ENCODE measurements around the gene RTN1.

RTN1 gene

GRCh38 chr14:59776468-59776867, 94.1 kb downstream of the RTN1 start:
- H3K4me1 ChIP-seq (ENCODE audit: control insufficient read depth, low read length) = no peaks in the 10 kb centered on the region

GRCh38 chr14:59772233-59772632, 98.3 kb downstream of the RTN1 start:
- H3K9me3 ChIP-seq (ENCODE audit: control insufficient read depth, insufficient read depth, low read length) = no peaks in the 10 kb centered on the region
- no peaks in the 10 kb centered on the region for H4K20me1 ChIP-seq (ENCODE audit: control insufficient read depth, insufficient read depth, low read depth, low read length)
- no peak for TF ChIP-seq EZH2phosphoT487 (IDR thresholded peaks at IDR 0.05; ENCODE audit: borderline replicate concordance, low read length)
- no peak for TF ChIP-seq CTCF (IDR thresholded peaks at IDR 0.05; ENCODE audit: low read depth, low read length, poor library complexity, severe bottlenecking)
- no peaks in the 10 kb centered on the region for H3K4me1 ChIP-seq (ENCODE audit: control insufficient read depth, low read length)
- no peaks in the 10 kb centered on the region for H3K9me2 ChIP-seq (replicated peaks; ENCODE audit: control insufficient read depth, low read length)
- no peaks in the 10 kb centered on the region for H3K27me3 ChIP-seq (ENCODE audit: control insufficient read depth, low read length)
- no peak overlapping the region for H3K4me3 ChIP-seq (ENCODE audit: low read length)
- H3K79me2 ChIP-seq (ENCODE audit: control insufficient read depth, low read length) = no peaks in the 10 kb centered on the region
- H3K27ac ChIP-seq (ENCODE audit: low read depth, low read length) = no peak overlapping the region
- no peaks in the 10 kb centered on the region for H3K36me3 ChIP-seq (ENCODE audit: control insufficient read depth, low read length)
- H3K4me2 ChIP-seq (ENCODE audit: low read length) = no peak overlapping the region
- H3F3A ChIP-seq (ENCODE audit: control insufficient read depth, insufficient read depth) = no peaks in the 10 kb centered on the region

More at GRCh38 chr14:59776468-59776867, 94.1 kb downstream of the RTN1 start:
- Histone ChIP-seq H3K9me3 (ENCODE audit: control insufficient read depth, insufficient read depth, low read length) (no peaks in the 10 kb centered on the region), H3K9me2 (replicated peaks; ENCODE audit: control insufficient read depth, low read length) (no peaks in the 10 kb centered on the region), H3K36me3 (ENCODE audit: control insufficient read depth, low read length) (no peaks in the 10 kb centered on the region), H3K27ac (ENCODE audit: low read depth, low read length) (no peak overlapping the region), H3K27me3 (ENCODE audit: control insufficient read depth, low read length) (no peaks in the 10 kb centered on the region), H3K4me2 (ENCODE audit: low read length) (no peak overlapping the region), H4K20me1 (ENCODE audit: control insufficient read depth, insufficient read depth, low read depth, low read length) (no peaks in the 10 kb centered on the region), H3F3A (ENCODE audit: control insufficient read depth, insufficient read depth) (no peaks in the 10 kb centered on the region), H3K4me3 (ENCODE audit: low read length) (no peak overlapping the region), H3K79me2 (ENCODE audit: control insufficient read depth, low read length) (no peaks in the 10 kb centered on the region)
- TF ChIP-seq CTCF (IDR thresholded peaks at IDR 0.05; ENCODE audit: low read depth, low read length, poor library complexity, severe bottlenecking) = no peak
- TF ChIP-seq EZH2phosphoT487 (IDR thresholded peaks at IDR 0.05; ENCODE audit: borderline replicate concordance, low read length) = no peak

- Histone ChIP-seq H3K36me3 (ENCODE audit: control insufficient read depth, low read length) (no peaks in the 10 kb centered on the region), H3K4me3 (ENCODE audit: low read length) (no peak overlapping the region), H3F3A (ENCODE audit: control insufficient read depth, insufficient read depth) (no peaks in the 10 kb centered on the region), H3K4me1 (ENCODE audit: control insufficient read depth, low read length) (no peaks in the 10 kb centered on the region), H3K27ac (ENCODE audit: low read depth, low read length) (no peak overlapping the region), H3K9me2 (replicated peaks; ENCODE audit: control insufficient read depth, low read length) (no peaks in the 10 kb centered on the region), H3K79me2 (ENCODE audit: control insufficient read depth, low read length) (no peaks in the 10 kb centered on the region), H3K27me3 (ENCODE audit: control insufficient read depth, low read length) (no peaks in the 10 kb centered on the region), H3K4me2 (ENCODE audit: low read length) (no peak overlapping the region), H4K20me1 (ENCODE audit: control insufficient read depth, insufficient read depth, low read depth, low read length) (no peaks in the 10 kb centered on the region), H3K9me3 (ENCODE audit: control insufficient read depth, insufficient read depth, low read length) (no peaks in the 10 kb centered on the region)
- TF ChIP-seq EZH2phosphoT487 (IDR thresholded peaks at IDR 0.05; ENCODE audit: borderline replicate concordance, low read length) = no peak
- no peak for TF ChIP-seq CTCF (IDR thresholded peaks at IDR 0.05; ENCODE audit: low read depth, low read length, poor library complexity, severe bottlenecking)
These were observed 99.0 kb downstream of the RTN1 start for GRCh38 chr14:59771577-59771976.

- Histone ChIP-seq H3K27me3 (ENCODE audit: control insufficient read depth, low read length) (no peaks in the 10 kb centered on the region), H3K36me3 (ENCODE audit: control insufficient read depth, low read length) (no peaks in the 10 kb centered on the region), H3K4me3 (ENCODE audit: low read length) (no peak overlapping the region), H3K9me2 (replicated peaks; ENCODE audit: control insufficient read depth, low read length) (no peaks in the 10 kb centered on the region), H3F3A (ENCODE audit: control insufficient read depth, insufficient read depth) (no peaks in the 10 kb centered on the region), H4K20me1 (ENCODE audit: control insufficient read depth, insufficient read depth, low read depth, low read length) (no peaks in the 10 kb centered on the region), H3K27ac (ENCODE audit: low read depth, low read length) (no peak overlapping the region), H3K4me2 (ENCODE audit: low read length) (no peak overlapping the region), H3K79me2 (ENCODE audit: control insufficient read depth, low read length) (no peaks in the 10 kb centered on the region), H3K4me1 (ENCODE audit: control insufficient read depth, low read length) (no peaks in the 10 kb centered on the region), H3K9me3 (ENCODE audit: control insufficient read depth, insufficient read depth, low read length) (no peaks in the 10 kb centered on the region)
- no peak for TF ChIP-seq EZH2phosphoT487 (IDR thresholded peaks at IDR 0.05; ENCODE audit: borderline replicate concordance, low read length)
- TF ChIP-seq CTCF (IDR thresholded peaks at IDR 0.05; ENCODE audit: low read depth, low read length, poor library complexity, severe bottlenecking) = no peak
These were observed 101.0 kb downstream of the RTN1 start for GRCh38 chr14:59769586-59769985.
